Activated T-cell treated with anti-CD3 and anti-CD28 coated beads, Interleukin-2, amount 50 U/mL, for 4 hours (primary cell): ENCODE measurements around the gene TFF2. TPM values are rescaled to one million over a fixed set of nuclear protein-coding genes. Genes with fewer than 3 reads are reported as not detected.
A peak's percentile ranks its signal among the peaks of the same experiment; 100 is the strongest.

Experiments used
- ATAC-seq, 2 donors: fragments of 200-7000 bp; cut with Tn5 transposase; one replicate each; pipeline ENCODE4 v1.10.0; 2021
- DNase-seq: peaks from one replicate; pipeline ENCODE4 v3.0.0-alpha.2; 2020
- H3K27me3 Mint-ChIP-seq: one replicate; pipeline ENCODE4 v1.8.0; 2021; ENCODE audit warnings: low read depth, mixed read lengths
- H3K36me3 Mint-ChIP-seq: one replicate; pipeline ENCODE4 v1.8.0; 2022; ENCODE audit warnings: mixed read lengths; ENCODE audit not compliant: insufficient read depth
- H3K4me1 Mint-ChIP-seq: one replicate; pipeline ENCODE4 v1.8.0; 2021; ENCODE audit warnings: low read depth, mixed read lengths
- H3K4me3 Mint-ChIP-seq: one replicate; pipeline ENCODE4 v1.8.0; 2021; ENCODE audit warnings: mild to moderate bottlenecking, moderate library complexity, mixed read lengths
- H3K9me3 Mint-ChIP-seq: one replicate; pipeline ENCODE4 v1.8.0; 2021; ENCODE audit warnings: mixed read lengths
- total RNA-seq, 3 donors: library from RNA; stranded (reverse); gene quantifications; one replicate each; pipeline ENCODE4 v1.2.1, GENCODE V29; 2021

TFF2 gene
- total RNA-seq, 3 donors from 2014 or later, result not detected

DNA sequence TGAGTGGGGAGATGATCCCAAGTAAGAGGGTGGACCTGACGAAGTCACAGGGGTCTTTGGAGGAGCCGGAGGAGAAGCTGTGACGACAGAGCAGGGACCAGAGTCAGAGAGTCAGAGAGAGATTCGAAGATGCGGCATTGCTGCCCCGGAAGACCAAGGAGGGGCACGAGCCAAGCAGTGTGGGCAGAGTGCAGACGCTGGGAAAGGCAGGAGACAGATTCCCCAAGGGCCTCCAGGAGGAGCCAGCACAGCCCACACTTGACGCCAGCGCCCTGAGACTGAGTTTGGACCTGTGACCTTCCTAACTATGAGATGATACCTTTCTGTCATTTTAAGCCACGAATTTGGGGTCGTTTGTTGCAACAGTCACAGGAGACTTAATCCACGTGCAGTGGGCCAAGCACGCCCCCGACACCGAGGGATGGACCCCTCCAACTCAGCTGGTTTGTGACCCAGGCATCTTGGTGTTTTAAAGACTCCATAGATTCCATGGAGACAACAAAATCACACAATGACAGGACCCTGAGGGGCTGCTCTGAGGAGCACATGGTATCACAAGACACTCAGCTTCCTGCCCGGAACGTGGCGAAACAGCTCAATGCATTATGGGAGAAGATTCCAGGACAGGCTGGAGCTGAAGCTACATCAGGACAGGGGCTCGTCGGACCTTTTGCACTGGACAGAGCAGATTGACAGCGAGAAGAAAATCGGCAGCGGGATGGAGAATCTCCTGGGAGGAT lies 26.6 kb upstream of the TFF2 start:
- DNase-seq (no peak), ATAC-seq (no peak)
- H3K4me1 Mint-ChIP-seq, result peaks cover 15% of the 10 kb centered on the region
- H3K36me3 Mint-ChIP-seq, result peaks cover 5% of the 10 kb centered on the region
- no peaks in the 10 kb centered on the region for H3K27me3 Mint-ChIP-seq
- H3K4me3 Mint-ChIP-seq, result no peak overlapping the region
- peaks cover 10% of the 10 kb centered on the region for H3K9me3 Mint-ChIP-seq

- no peak for DNase-seq
- H3K27me3 Mint-ChIP-seq, result no peaks in the 10 kb centered on the region
- no peak overlapping the region for H3K4me3 Mint-ChIP-seq
- no peak for ATAC-seq
- peaks cover 11% of the 10 kb centered on the region for H3K4me1 Mint-ChIP-seq
- H3K36me3 Mint-ChIP-seq, result peaks cover under 1% of the 10 kb centered on the region
- H3K9me3 Mint-ChIP-seq, result peaks cover 1% of the 10 kb centered on the region
Observed at GRCh38 chr21:42376338-42376982, 25.7 kb upstream of the TFF2 start.

DNA sequence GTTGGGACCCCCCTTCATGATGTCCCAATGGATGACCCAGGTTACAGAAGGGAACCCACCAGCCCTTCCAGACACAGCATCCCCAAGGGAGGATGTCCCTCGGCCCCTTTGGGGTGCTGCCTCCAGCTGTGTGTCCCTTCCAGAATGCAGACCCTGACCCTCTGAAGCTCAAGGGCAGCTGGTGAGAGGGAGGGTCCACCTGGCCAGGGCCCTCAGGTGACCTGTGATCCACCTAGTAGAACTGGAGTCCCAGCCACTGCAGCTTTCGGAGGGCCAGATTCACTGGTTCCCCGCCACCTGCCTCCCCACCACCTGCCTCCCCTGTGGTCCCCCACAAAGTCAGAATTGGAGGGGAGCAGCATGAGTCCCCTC lies 25.2 kb upstream of the TFF2 start:
- H3K4me3 Mint-ChIP-seq, result no peak overlapping the region

DNA sequence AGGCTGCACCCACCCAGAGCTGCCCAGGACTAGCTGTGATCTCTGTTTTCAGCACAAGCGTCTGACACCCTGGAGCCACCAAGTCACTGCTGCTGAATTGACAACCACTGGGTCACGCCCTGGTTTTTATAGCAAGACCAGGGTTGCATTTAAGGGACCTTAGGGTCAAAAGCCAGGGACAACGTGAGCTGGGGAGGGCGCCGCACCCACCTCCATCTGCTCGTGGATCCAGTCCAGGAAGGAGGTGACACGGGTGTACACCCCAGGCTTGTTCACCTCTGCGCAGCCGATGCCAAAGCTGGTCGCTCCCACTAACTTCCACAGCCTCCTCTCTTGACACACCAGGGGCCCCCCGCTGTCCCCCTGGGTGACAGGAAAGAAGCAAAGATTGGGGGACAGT lies 24.7 kb upstream of the TFF2 start:
- Mint-ChIP-seq H3K36me3 (no peaks in the 10 kb centered on the region), H3K27me3 (no peaks in the 10 kb centered on the region), H3K4me1 (peaks cover 11% of the 10 kb centered on the region), H3K9me3 (no peaks in the 10 kb centered on the region), H3K4me3 (no peak overlapping the region)
- DNase-seq (no peak), ATAC-seq (no peak)

More for the DNA sequence above, 25.2 kb upstream of the TFF2 start:
- DNase-seq, result no peak
- peaks cover 11% of the 10 kb centered on the region for H3K4me1 Mint-ChIP-seq
- no peaks in the 10 kb centered on the region for H3K27me3 Mint-ChIP-seq
- no peaks in the 10 kb centered on the region for H3K36me3 Mint-ChIP-seq
- H3K9me3 Mint-ChIP-seq, result no peaks in the 10 kb centered on the region
- no peak for ATAC-seq

- ATAC-seq (peak in 1 of 2 donors; percentile 19), DNase-seq (no peak)
- no peaks in the 10 kb centered on the region for H3K27me3 Mint-ChIP-seq
- H3K4me1 Mint-ChIP-seq, result peaks cover 11% of the 10 kb centered on the region
- H3K36me3 Mint-ChIP-seq, result no peaks in the 10 kb centered on the region
- no peaks in the 10 kb centered on the region for H3K9me3 Mint-ChIP-seq
- H3K4me3 Mint-ChIP-seq, result no peak overlapping the region
Observed at GRCh38 chr21:42374864-42375499, 24.2 kb upstream of the TFF2 start.

DNA sequence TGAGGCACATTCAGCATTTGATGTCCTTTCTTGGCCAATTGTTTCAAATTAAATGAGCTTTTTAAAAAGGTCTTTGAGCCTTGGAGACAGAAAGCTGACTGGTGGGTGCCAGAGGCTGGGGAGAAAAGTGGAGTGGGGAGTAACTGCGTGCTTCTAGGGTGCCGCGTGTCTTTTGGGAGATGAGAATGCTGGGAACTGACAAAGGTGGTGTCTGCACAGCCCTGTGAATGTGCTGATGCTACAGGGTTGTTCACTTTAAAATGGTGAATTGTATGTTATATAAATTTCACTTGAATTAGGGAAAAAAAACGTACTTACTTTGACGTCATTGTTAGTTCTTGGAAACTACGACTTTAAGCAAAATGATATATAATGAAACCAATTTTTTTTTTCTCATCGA lies 23.7 kb upstream of the TFF2 start:
- no peaks in the 10 kb centered on the region for H3K9me3 Mint-ChIP-seq
- peak in 1 of 2 donors; percentile 24 for ATAC-seq
- H3K4me3 Mint-ChIP-seq, result no peak overlapping the region
- H3K36me3 Mint-ChIP-seq, result no peaks in the 10 kb centered on the region
- no peaks in the 10 kb centered on the region for H3K27me3 Mint-ChIP-seq
- H3K4me1 Mint-ChIP-seq, result peaks cover 11% of the 10 kb centered on the region
- no peak for DNase-seq

- peaks cover 11% of the 10 kb centered on the region for H3K4me1 Mint-ChIP-seq
- ATAC-seq (no peak), DNase-seq (no peak)
- no peak overlapping the region for H3K4me3 Mint-ChIP-seq
- H3K27me3 Mint-ChIP-seq, result no peaks in the 10 kb centered on the region
- no peaks in the 10 kb centered on the region for H3K36me3 Mint-ChIP-seq
- H3K9me3 Mint-ChIP-seq, result no peaks in the 10 kb centered on the region
Observed at GRCh38 chr21:42373908-42374455, 23.2 kb upstream of the TFF2 start.

GRCh38 chr21:42373196-42373907 lies 22.6 kb upstream of the TFF2 start:
- ATAC-seq (peak; percentile 82 to 86), DNase-seq (peak; percentile 21)
- Mint-ChIP-seq H3K4me3 (no peak overlapping the region), H3K27me3 (no peaks in the 10 kb centered on the region), H3K9me3 (no peaks in the 10 kb centered on the region), H3K4me1 (peaks cover 11% of the 10 kb centered on the region), H3K36me3 (no peaks in the 10 kb centered on the region)

DNA sequence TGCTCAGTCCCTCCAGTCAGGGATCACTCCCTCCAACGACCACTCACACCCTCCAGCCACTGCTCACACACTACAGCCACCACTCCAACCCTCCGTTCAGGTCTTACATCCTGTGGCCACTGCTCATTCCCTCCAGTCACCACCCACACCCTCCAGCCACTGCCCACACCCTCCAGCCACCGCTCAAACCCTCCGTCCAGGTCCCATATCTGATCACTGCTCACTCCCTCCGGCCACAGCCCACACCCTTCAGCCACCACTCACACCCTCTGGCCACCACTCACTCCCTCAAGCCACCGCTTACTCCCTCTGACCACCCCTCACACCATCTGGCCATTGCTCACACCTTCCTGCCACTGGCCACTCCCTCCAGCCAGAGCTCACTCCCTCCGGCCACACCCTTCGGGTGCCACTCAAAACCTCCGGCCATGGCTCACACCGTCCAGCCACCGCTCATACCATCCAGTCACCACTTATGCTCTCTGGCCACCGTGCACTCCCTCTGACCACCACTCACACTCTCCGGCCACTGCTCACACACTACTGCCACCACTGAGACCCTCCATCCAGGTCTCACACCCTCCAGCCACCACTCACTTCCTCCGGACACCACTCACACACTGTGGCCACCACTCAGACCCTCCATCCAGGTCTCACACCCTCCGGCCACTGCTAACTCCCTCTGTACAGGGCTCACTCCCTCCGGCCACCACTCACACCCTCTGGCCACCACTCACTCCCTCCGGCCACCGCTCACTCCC lies 20.3 kb upstream of the TFF2 start:
- no peak overlapping the region for H3K4me3 Mint-ChIP-seq
- DNase-seq (no peak), ATAC-seq (no peak)
- H3K4me1 Mint-ChIP-seq, result peaks cover 11% of the 10 kb centered on the region
- H3K9me3 Mint-ChIP-seq, result no peaks in the 10 kb centered on the region
- H3K36me3 Mint-ChIP-seq, result no peaks in the 10 kb centered on the region
- no peaks in the 10 kb centered on the region for H3K27me3 Mint-ChIP-seq

DNA sequence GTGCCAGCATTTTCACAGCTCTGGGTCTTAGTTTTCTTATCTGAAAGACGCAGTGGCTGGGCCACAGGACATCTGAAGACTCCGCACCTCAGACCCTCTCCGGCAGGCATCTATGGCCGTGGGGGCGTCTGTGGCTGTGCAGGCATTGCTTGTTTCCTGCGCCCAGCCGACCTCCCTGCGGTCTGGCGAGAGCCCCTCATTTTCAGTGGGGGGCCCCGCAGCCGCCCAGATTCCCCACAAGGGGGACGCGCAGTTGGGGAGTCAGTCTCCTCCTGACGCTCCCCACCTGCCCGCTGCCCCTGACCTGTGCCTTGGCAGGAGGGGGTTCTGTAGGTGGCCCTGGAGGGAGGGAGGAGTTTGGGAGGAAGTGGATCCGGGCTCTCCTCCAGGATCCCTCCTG lies 19.0 kb upstream of the TFF2 start:
- no peak overlapping the region for H3K4me3 Mint-ChIP-seq
- no peak for DNase-seq
- H3K9me3 Mint-ChIP-seq, result no peaks in the 10 kb centered on the region
- ATAC-seq, result no peak
- H3K4me1 Mint-ChIP-seq, result peaks cover 11% of the 10 kb centered on the region
- no peaks in the 10 kb centered on the region for H3K36me3 Mint-ChIP-seq
- H3K27me3 Mint-ChIP-seq, result no peaks in the 10 kb centered on the region

- Mint-ChIP-seq H3K4me1 (no peaks in the 10 kb centered on the region), H3K27me3 (no peaks in the 10 kb centered on the region), H3K9me3 (no peaks in the 10 kb centered on the region), H3K4me3 (no peak overlapping the region), H3K36me3 (no peaks in the 10 kb centered on the region)
- ATAC-seq, result no peak
- DNase-seq, result no peak
Observed at GRCh38 chr21:42367367-42368165, 16.8 kb upstream of the TFF2 start.

DNA sequence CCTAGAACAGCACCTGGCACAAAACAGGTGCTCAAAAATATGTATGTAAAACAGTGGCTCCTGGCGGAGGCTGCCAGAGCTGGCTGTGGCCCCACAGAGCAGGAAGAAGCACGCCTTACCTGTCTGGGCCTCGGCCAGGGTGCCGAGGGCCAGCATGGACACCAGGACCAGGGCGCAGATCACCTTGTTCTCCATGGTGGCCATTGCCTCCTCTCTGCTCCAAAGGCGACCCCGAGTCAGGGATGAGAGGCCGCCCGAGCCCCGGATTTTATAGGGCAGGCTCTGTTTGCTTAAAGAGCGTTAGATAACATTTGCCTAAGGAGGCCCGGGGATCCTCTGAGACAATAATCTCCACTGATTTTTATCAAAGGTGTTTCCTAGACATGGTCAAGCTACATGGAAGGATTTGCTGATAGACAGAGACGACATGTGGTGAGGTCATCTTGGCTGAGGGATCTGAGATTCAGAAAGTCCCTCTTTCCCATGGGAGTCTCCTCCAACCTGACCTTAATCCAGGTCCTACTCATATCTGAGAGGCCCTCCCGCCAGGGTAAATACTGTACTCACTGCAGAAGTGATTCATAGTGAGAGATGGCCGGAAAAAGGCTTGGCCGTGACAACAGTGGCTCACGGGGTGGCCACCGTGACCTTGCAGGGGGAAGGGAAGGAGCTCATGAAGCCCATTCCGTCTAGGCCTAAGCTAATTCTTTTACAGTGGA lies 15.7 kb upstream of the TFF2 start, which contains the start of gene TFF1:
Gene TFF1 (minus strand): TSS at position 244 of the 719 bp plus-strand sequence. CDS start 40 bp downstream, at position 204.
- DNase-seq (no peak), ATAC-seq (no peak)
- Mint-ChIP-seq H3K27me3 (no peaks in the 10 kb centered on the region), H3K4me1 (no peaks in the 10 kb centered on the region), H3K4me3 (no peak within 1 kb of the TSS), H3K9me3 (no peaks in the 10 kb centered on the region), H3K36me3 (no peaks in the 10 kb centered on the region)
